ENCODE measurements around the gene FAM13C.

The FAM13C gene

DNA sequence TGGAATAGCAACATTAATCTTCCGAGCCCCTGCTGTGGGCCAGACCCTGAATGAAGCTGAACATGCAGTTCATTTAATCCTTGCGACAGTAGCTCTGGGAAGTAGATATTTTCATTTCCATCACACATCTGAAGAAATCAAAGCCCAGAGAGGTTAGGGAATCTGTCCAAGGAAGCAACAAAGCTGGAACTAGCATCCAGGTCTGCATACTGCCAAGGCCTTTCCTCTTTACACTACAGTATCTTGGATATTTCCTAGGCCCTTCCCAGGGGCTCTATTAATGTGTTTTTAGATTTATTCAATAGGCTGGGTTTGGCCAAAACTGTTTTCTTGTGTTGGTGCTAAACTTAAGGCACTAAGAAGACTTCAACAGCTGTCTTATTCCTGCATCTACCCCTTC is 48.1 kb downstream of the FAM13C start:
- DNase-seq (ENCODE audit: low read depth): no peak
- H3K4me3 ChIP-seq (replicated peaks; ENCODE audit: low read depth, low read length): no peak overlapping the region
- TF ChIP-seq, protein P1, sequence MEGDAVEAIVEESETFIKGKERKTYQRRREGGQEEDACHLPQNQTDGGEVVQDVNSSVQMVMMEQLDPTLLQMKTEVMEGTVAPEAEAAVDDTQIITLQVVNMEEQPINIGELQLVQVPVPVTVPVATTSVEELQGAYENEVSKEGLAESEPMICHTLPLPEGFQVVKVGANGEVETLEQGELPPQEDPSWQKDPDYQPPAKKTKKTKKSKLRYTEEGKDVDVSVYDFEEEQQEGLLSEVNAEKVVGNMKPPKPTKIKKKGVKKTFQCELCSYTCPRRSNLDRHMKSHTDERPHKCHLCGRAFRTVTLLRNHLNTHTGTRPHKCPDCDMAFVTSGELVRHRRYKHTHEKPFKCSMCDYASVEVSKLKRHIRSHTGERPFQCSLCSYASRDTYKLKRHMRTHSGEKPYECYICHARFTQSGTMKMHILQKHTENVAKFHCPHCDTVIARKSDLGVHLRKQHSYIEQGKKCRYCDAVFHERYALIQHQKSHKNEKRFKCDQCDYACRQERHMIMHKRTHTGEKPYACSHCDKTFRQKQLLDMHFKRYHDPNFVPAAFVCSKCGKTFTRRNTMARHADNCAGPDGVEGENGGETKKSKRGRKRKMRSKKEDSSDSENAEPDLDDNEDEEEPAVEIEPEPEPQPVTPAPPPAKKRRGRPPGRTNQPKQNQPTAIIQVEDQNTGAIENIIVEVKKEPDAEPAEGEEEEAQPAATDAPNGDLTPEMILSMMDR (IDR thresholded peaks at IDR 0.05; ENCODE audit: low read length, missing control alignments): no peak

DNA sequence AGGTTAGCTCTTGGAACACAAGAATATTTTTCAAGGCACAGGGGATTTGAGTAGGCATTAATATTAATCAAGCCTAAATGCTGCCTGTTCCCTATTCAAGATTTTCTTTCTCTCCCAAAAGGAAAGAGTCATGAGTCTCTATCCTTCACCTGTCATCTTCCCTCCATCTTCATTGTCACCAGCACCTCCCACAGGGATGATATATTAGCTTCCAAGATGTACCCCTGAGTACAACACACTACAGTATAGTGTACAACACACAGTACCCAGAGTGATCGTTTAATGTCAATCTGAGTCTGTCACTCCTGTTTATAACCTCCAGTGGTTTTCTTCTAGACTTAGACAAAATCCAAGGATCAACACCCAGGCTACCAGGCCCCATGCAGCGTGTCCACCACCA is 50.1 kb downstream of the FAM13C start:
- no peak overlapping the region for H3K4me3 ChIP-seq (replicated peaks; ENCODE audit: low read depth, low read length)
- DNase-seq (ENCODE audit: low read depth): no peak
- TF ChIP-seq, protein P1 (IDR thresholded peaks at IDR 0.05; ENCODE audit: low read length, missing control alignments): no peak

DNA sequence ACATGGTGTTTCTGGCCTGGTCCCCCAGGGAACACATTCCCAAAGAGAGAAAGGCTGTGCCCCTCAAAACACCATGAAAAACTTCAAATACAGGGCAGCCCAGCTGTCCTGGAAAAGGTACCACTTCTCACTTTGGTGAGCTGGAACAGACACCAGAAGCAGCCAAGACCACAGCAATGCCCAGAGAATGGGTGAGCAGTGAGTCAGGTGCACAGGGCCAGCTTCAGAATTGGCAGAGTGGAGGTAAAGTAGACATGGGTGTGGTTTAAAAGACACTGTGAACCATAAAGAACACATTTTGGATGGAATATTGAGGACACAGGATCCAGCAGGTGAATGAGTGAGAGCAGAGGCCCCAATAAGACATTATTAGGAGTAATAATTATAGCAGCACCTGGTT is 51.3 kb downstream of the FAM13C start:
- H3K4me3 ChIP-seq (replicated peaks; ENCODE audit: low read depth, low read length): no peak overlapping the region
- TF ChIP-seq, protein P1 (IDR thresholded peaks at IDR 0.05; ENCODE audit: low read length, missing control alignments): no peak
- DNase-seq (ENCODE audit: low read depth): no peak

DNA sequence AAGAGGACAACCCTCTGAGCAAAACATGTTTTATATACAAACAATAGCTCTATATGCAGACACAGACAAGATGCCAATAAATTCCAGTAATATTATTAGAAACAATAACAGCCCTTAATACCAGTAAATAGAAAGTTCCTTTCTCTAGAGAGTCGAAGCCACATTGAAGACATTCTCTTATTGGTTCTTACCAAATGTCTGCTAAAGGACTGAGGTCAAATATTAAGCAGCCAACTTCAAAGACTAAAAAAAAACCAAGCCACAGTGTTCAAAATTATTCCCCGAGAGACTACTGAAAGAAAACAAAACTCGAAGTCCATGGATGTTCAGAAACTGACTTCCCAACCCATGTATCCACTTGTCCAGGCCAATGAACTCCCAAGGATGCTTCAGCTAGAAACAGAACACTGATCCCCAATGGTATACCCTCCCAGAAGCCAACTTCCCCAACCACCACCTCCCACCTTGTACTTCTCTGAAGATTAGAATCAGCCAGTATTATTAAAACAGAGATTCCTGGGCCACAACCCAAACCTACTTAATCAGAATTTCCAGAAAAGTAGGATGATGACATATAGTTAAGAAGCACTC is 51.9 kb downstream of the FAM13C start:
- no peak for DNase-seq (ENCODE audit: low read depth)
- no peak overlapping the region for H3K4me3 ChIP-seq (replicated peaks; ENCODE audit: low read depth, low read length)
- TF ChIP-seq, protein P1 (IDR thresholded peaks at IDR 0.05; ENCODE audit: low read length, missing control alignments): no peak

DNA sequence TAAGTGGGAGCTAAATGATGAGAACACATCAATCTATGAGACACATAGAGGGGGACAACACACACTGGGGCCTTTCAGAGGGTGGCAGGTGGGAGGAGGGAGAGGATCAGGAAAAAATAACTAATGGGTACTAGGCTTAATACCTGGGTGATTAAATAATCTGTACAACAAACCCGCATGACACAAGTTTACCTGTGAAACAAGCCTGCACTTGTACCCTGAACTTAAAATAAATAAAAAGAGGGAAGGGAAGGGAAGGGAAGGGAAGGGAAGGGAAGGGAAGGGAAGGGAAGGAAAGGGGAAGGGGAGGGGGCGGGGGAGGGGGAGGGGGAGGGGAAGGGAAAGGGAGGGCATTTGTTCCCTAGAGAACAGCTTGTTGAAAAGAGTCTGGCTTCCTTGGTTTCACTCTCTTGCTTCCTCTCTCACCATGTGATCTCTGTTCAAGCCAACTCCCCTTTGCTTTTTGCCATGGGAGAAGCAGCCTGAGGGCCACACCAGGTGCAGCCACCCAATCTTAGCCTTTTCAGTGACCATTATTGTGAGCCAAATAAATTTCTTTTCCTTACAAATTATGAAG is 57.7 kb downstream of the FAM13C start:
- TF ChIP-seq, protein P1 (IDR thresholded peaks at IDR 0.05; ENCODE audit: low read length, missing control alignments): no peak
- no peak for DNase-seq (ENCODE audit: low read depth)
- H3K4me3 ChIP-seq (replicated peaks; ENCODE audit: low read depth, low read length): no peak overlapping the region

DNA sequence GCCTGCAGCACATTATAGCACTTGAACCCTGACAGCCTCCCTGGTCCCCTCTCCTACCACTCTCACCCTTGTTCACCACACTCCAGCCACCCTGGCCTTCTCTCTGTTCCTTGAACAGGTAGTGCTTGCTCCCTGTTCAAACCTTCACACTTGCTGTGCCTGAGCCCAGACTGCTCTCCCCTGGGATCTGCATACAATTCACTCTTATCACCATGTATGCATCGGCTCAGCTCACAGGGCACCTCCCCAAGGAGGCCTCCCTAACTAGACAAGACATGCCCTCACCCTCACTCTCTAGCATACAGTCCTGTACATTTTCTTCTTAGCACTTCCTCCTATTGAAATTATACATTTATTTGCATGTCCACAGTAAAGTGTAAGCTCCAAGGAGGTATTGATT is 59.3 kb downstream of the FAM13C start:
- no peak overlapping the region for H3K4me3 ChIP-seq (replicated peaks; ENCODE audit: low read depth, low read length)
- no peak for DNase-seq (ENCODE audit: low read depth)
- TF ChIP-seq, protein P1 (IDR thresholded peaks at IDR 0.05; ENCODE audit: low read length, missing control alignments): no peak

DNA sequence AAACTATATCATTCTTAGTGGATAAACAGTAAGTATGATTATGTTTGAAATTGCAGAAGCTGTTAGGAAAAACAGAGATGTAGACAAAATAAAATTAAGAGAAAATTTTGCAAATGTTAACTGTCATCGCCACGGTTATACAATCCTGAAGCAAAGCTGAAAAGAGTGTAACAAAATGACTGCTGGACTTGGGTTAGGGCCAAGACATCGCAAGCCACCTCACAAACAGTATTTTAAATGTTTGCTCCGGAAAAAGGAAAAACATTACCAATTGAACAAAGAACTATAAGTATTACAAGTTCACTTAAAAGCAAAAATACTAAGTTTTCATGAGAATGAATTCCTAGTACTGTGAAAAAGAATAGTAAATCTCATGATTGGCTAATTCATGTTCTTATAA is 60.0 kb downstream of the FAM13C start:
- TF ChIP-seq, protein P1 (IDR thresholded peaks at IDR 0.05; ENCODE audit: low read length, missing control alignments): no peak

More for the DNA sequence above, 60.0 kb downstream of the FAM13C start:
- no peak overlapping the region for H3K4me3 ChIP-seq (replicated peaks; ENCODE audit: low read depth, low read length)
- DNase-seq (ENCODE audit: low read depth): no peak

All from fibroblast of pulmonary artery (primary cell).